ELF-1 (cell line): ENCODE measurements around the gene RFX1.
"Not testable (repeated sequence)": the region's sequence is repeated elsewhere in the genome, so short reads cannot be mapped to it uniquely, and the experiment has no call there.

Source experiments
- DNase-seq: peaks from one replicate; pipeline ENCODE4 v3.0.0-alpha.2; 2016; ENCODE audit warnings: low read depth, low spot score

RFX1 gene

DNA sequence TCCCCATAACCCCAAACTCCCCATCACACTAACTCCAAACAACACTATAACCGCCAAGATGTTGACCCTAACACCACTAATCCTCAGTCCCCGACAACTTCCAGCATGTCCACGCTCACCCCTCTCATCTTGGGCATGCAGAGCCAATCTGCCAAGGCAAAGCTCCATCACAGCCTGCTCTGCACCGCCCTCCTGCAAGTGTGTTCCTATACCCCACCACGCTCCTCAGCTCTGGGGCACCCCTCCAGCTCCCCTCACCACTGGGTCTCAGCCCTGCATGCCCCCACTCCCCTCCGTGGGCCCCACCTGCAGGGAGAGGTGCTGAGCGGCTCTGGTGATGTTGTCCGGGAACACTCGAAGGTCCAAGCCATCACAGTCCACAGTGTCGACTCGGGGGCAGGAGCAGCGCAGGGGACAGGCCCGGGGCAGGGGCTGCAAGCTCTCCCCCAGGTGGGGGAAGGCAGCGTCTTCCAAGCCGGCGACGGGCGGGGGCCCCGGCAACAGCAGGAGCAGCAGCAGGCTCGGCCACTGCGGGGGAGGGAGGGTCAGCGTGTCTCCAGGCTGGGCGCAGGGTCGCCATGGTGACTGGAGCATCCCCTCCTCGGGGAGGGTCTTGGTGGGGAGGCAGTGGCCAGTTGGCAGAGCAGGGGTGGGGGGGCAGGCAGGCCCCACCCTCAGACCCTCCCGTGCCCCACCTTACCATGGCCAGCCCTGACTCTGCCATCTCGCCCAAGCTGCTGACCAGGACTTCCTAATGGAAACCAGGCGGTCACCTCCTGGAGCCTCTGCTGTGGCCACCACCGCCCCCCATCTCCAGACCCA, 68.4 kb downstream of the RFX1 start:
- DNase-seq = no peak

DNA sequence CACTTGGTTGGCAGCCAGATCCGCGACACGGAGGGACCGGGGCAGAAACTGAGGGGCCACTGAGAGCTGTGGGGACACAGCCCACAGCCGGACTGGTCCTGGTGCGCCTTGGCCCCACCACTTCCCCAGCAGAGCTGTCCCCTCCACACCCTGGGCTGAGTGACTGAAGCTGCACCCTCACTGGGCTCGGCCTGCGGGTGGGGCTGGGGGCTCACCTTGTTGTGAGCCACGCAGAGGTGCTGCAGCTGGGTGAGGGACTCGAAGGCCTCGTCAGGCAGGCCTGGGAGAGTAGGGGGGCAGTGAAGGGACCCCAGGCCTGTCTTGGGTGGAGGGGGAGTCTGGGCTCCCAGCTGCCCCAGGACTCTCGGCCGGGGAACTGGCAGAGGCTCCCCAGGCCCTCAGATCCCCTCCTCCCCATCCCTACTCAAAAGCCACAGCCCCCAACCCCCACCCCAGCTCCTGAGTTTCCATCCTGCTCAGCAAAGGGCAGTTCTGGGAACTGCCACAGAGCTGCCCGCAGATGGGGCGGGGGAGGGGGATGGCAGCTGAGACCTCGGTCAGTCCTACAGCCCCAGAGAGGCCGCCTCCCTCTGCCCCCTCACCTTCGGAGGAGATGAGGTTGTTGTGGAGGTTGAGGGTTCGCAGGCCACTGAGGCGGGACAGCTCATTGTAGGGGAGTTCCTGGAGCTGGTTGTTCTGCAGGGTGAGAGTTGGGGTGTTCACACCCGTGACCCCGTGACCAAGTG, 70.2 kb downstream of the RFX1 start:
- peak; percentile 45 for DNase-seq

DNA sequence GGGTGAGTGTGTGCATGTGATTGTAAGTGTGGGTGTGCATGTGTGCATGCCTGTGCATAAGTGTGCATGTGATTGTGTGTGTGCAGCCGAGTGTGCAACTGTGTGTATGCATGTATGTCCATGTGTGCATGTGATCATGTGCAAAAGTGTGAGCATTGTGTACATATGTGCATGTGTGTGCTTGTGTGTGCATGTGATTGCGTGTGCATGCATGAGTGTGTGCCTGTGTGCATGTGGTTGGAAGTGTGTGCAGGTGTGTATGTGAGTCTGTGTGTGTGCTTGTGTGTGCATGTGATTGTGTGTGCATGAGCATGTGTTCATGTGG, 71.4 kb downstream of the RFX1 start:
- no peak for DNase-seq

DNA sequence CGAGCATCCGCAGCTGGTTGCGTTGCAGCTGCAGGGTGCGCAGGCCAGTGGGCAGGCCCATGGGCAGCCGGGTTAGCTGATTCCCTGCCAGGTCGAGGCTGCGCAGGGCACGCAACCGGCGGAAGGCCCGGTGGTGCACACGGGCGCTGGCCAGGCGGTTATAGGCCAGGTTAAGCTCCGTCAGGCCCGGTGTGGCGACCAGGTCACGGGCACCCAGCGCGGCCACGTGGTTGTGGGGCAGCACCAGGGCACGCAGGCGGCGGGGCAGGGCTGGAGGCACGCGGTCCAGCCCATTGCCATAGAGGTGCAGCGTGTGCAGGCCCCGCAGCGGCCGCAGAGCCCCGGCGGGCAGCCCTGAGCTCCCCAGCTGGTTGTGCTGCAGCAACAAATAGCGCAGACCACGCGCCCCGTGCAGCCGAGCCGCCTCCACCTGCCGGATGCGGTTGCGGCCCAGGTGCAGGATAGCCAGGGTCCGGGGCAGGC, 73.2 kb downstream of the RFX1 start:
- no peak for DNase-seq

DNA sequence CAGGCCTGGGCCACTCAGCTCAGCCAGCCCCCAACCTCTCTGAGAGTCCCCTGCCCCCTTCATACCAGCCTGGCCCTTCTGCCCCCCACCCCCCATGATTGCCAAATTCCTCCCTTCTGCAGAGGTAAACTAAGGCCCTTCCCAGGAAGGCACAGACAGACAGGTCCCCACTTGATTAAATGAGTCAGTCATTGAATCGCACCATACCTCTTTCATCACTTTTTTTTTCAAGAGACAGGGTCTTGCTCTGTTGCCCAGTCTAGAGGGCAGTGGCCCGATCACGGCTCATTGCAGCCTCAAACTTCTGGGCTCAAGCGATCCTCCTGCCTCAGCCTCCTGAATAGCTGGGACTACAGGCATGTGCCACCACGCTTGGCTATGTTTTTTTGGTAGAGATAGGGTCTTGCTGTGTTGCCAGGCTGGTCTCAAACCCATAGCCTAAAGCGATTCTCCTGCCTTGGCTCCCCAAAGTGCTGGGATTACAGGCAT, 73.9 kb downstream of the RFX1 start:
- no peak for DNase-seq

DNA sequence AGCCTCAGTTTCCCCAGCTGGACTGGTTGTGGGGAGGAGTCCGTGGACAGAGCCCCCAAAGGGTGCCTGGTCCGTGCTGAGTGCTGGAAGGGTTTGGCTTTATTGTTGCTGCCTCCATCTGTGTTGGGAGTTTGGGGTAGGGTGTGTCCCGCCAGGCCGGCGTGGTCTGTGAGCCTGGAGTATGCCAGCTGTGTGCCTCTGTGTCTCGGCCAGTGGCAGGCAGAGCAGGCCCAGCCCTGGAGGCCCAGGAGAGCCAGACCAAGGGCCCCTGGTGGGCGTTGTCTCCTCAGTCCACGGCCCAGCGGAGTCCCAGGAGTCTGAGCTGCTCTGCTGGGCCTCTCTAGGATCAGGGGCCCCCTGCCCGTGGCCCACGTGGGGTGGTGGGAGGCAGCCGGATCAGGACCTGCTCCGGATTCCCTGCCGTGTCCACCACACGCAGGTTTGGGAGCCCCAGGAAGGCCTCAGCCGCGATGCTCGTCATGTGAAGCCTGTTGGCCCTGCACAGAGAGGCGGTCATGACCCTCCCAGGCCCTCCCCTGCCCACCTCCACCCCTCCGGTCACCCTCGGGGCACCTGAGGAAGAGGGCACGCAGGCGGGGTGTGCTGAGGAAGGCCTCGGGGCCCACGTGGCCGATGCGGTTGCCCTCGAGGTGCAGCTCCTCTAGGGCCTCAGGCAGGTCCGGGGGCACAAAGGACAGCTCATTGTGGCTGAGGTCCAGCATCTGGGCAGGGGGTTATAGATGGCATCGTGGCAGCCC, 74.5 kb downstream of the RFX1 start:
- DNase-seq = no peak

DNA sequence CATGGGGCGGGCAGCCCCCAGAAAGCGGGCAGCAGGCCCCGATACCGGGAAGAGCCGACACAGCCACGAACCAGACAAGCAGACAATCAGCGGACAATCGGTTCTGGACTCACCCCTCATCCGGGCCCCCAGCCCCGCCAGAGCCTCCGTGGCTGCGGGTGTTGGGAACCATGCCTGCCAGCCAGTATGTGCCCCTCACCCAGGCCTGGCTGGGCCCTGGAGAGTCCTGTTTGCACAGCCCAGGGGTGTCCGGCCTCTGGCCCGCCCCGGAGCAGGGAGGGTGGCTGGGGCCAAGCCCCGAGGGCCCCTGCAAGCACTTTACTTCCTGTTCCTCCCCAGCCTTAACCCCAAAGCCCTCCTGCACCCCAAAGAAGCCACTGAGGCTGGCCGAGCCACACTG, 75.7 kb downstream of the RFX1 start:
- no peak for DNase-seq

DNA sequence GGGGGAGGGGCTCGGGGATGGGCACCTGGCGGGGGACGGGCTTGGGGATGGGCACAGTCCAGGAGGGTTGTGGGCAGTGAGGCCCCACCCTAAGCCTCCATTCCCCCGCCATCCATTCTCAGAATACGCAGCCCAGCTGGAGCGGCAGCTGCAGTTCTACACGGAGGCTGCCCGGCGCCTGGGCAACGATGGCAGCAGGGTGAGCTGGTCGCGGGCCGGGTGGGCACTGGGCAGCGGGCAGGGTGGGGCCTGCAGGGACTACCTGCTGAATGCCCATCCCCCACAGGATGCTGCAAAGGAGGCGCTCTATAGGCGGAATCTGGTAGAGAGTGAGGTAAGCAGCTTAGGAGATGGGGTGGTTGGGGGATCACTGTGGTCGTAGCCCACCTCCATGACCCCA, 76.2 kb downstream of the RFX1 start:
- no peak for DNase-seq

DNA sequence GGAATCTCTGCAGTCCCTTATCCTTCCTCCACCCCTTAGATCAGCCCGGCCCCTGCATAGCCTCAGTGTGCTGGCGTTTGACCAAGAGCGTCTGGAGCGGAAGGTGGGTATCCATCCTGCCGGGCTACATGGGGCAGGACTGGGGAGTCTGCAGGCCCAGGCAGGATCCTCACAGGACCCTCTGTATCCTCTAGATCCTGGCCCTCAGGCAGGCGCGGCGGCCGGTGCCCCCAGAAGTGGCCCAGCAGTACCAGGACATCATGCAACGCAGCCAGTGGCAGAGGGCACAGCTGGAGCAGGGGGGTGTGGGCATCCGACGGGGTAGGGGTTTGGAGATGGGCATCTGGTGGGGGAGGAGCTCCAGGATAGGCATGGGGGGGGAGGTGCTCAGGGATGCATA, 76.8 kb downstream of the RFX1 start:
- DNase-seq = no peak

DNA sequence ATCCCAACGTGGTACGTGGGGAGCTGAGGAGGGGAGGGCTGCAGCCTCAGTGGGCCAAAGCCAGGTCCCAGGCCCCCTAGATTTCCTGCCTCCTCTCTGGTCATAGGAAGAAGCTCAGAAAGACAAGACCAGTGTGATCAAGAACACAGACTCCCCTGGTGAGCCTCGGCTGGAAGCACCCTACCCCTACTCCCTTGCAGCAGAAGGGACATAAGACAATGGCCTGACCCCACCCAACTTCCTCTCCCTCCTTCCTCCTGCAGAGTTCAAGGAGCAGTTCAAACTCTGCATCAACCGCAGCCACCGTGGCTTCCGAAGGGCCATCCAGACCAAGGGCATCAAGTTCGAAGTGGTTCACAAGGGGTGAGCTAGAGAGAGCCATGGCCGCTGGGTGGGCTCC, 79.4 kb downstream of the RFX1 start:
- no peak for DNase-seq

DNA sequence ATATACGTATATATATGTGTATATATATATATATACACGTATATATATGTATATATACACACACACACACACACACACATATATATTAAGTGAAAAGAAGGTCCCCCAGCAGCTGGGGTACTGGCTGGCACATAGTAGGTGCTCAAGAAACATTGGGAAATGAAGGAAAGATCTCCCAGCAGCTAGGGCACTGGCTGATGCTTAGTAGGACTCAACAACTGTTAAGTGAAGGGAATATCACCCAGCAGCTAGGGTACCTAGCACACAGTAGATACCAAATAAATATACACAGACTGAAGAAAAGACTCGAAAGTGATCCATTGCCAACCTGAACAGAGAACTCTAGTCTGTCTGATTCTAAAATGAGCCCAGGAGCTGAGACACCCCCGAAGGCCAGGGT, 80.1 kb downstream of the RFX1 start:
- no peak for DNase-seq

DNA sequence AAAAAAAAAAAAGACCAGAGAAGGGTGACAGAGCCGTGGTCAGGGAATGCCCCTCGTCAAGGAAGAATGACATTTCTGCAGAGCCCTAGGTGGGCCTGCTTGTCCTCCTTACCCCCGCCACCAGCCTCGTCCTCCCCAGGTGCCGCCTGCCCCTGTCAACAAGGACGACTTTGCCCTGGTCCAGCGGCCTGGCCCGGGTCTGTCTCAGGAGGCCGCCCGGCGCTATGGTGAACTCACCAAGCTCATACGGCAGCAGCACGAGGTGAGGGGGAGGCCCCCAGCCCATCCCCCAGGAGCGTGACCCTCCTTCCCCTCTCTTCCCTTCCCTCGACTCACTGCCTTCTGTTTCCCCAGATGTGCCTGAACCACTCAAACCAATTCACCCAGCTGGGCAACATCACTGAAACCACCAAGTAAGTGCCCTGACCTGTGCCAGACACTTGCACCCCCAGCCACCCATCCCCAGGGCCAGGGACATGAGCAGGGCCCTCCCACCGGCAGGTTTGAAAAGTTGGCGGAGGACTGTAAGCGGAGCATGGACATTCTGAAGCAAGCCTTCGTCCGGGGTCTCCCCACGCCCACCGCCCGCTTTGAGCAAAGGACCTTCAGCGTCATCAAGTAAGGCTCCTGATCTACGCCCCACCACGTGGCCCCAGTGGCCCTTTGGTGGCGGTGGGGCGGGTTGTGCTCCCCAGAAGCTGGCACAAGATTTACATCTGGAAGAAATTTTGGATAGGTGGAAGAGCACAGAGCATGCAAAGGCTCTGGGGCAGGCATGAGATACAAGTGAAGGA, 82.7 kb downstream of the RFX1 start:
- no peak for DNase-seq

DNA sequence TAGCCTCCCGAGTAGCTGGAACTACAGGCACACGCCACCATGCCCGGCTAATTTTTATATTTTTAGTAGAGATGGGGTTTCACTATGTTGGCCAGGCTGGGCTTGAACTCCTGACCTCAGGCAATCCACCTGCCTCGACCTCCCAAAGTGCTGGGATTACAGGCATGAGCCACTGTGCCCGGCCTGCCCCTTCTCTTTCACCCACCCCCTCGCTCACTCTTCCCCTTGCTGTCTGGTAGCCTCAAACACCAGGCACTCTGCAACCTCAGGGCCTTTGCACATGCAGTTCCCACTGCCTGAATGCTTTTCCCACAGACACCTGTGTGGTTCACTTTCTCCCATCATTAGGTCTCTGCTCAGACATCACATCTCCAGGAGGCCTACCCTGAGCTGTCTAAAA, 84.0 kb downstream of the RFX1 start:
- DNase-seq = not testable (repeated sequence)

DNA sequence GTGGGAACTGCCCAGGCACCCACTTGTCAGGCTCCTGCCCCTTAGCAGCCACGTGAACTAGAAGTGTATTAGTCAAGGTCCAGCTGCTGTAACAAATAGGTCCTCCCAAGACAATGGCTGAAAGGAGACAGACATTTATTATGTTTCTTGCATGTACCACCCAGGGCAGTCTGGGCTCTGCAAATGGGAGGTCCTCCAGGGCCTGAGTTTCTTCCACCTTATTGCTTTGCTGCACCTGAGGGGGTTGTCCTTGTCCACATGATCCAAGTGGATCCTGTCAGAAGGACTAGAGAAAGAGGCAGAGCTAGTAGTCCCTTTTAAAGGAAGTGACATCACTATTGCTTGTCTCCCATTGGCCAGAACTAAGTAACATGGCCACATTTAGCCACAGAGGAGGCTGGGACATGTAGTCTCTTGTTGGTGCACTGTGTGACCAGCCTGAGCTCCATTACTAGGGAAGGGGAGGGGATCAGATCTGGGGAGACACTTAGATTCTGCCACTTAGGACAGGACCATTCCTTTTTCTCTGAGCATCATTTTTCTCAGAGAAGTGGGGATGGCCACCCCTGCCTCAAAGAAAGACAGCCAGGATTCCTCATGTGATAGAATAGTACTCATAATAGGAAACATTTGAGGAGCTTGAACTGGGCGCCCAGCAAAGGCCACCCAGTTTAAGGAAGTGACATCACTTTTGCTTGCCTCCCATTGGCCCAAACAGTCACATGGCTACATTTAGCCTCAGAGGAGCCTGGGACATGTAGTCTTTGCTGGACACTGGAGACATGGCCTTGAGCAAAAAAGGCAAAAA, 85.0 kb downstream of the RFX1 start:
- DNase-seq = peak; percentile 67

DNA sequence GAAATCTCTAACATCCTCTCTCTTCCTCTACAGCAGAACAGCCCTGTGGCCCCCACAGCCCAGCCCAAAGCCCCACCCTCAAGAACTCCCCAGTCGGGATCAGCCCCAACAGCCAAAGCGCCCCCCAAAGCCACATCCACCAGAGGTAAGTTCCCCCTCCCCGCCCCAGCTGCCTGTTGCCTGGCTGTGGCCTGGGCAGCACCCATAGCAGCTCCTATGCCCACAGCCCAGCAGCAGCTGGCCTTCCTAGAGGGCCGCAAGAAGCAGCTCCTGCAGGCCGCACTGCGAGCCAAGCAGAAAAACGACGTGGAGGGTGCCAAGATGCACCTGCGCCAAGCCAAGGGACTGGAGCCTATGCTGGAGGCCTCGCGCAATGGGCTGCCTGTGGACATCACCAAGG, 85.6 kb downstream of the RFX1 start:
- DNase-seq = no peak

DNA sequence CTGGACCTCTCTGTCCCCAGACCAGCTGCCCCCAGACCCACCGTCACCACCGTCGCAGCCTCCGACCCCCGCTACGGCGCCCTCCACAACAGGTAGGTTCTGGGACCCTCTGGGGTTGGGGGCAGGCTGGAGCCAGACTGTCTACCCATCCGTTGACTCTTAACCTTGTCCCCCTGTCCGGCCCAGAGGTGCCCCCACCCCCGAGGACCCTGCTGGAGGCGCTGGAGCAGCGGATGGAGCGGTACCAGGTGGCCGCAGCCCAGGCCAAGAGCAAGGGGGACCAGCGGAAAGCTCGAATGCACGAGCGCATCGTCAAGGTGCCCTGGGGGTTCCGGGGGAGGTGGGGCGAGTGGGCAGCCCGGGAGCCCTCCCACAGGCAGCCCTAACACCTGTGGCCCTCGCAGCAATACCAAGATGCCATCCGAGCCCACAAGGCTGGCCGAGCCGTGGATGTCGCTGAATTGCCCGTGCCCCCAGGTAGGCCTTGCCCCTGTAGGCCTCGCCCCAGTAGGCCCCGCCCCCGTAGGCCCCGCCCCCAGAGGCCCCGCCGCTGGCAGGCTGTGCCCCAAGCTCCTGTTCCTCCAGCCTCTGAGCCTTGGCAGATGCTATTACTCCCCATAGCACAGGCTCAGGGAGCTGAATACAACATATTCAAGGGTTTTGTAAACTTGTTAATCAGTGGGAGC, 87.3 kb downstream of the RFX1 start:
- no peak for DNase-seq

DNA sequence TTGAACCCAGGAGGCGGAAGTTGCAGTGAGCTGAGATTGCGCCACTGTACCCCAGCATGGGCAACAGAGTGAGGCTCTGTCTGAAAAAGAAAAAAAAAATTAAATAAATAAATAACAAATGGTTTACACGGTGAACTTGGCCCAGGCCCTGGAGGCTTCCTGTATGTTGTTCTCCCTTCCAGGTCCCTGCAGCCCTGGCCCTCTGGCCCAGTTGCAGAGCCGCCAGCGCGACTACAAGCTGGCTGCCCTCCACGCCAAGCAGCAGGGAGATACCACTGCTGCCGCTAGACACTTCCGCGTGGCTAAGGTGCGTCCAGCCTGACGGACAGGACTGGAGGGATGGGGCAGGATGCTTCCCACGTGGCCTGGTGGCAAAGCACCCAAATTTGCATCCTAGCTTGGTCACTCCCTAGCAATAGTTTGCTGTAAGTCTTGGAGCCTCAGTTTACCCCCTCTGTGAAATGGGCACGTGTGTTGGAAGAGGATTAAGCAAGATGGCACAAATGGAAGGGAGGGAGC, 88.2 kb downstream of the RFX1 start:
- no peak for DNase-seq

DNA sequence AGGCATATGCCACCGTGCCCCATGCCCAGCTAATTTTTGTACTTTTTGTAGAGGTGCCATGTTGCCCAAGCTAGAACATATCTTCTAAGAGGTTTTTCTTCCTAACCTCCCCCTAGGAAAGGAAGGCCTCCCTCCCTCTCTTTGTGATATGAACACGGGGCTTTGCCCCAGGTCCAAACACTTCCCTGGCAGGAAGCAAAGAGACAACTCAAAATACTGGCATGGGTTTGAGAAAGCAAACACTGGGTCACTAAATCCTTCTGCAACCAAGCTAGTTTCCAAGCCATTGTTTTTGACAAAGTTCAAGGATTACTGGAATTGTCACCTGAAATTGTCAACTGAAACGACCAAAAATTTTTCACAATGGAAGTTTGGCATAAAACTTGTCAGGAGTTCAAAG, 91.3 kb downstream of the RFX1 start:
- DNase-seq = no peak

DNA sequence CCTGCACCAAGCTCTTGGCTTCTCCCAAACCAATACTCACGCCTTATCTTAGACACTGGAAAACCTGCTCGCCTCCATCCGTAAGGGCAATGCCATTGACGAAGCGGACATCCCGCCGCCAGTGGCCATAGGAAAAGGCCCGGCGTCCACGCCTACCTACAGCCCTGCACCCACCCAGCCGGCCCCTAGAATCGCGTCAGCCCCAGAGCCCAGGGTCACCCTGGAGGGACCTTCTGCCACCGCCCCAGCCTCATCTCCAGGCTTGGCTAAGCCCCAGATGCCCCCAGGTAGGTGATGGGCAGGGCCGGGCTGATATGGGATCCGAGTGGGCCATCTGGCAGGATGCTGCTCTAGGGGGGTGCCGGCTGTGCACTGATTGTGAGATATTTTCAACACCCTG, 92.8 kb downstream of the RFX1 start:
- no peak for DNase-seq
